H9 (cell line): ENCODE data around the gene CSNK1A1. TPM values are rescaled to one million over a fixed set of nuclear protein-coding genes. Genes with fewer than 3 reads are reported as not detected.

ENCODE experiments used
- DNase-seq: peaks from one replicate; pipeline ENCODE4 v3.0.0-alpha.2; 2017
- H2AFZ ChIP-seq: one replicate; pipeline ENCODE4 v1.6.1; 2013; ENCODE audit warnings: mild to moderate bottlenecking, low read length, control low read depth, moderate library complexity
- H2AK5ac ChIP-seq: 2 replicates; pipeline ENCODE4 v1.6.1; 2013; ENCODE audit warnings: low read length, control low read depth, mixed read lengths; ENCODE audit not compliant: insufficient read length
- H2BK120ac ChIP-seq: one replicate; pipeline ENCODE4 v1.6.1; 2013; ENCODE audit warnings: low read depth, mild to moderate bottlenecking, low read length, control low read depth, inconsistent platforms; ENCODE audit not compliant: poor library complexity, severe bottlenecking
- H2BK12ac ChIP-seq: 2 replicates; pipeline ENCODE4 v1.6.1; 2013; ENCODE audit warnings: low read length, control low read depth, mixed read lengths, low read depth; ENCODE audit not compliant: insufficient read length
- H2BK15ac ChIP-seq: 2 replicates; pipeline ENCODE4 v1.6.1; 2013; ENCODE audit warnings: low read depth, low read length, control low read depth
- H2BK20ac ChIP-seq: one replicate; pipeline ENCODE4 v1.6.1; 2013; ENCODE audit warnings: low read depth, mild to moderate bottlenecking, low read length, control low read depth, inconsistent platforms; ENCODE audit not compliant: poor library complexity, severe bottlenecking
- H2BK5ac ChIP-seq: 2 replicates; pipeline ENCODE4 v1.6.1; 2013; ENCODE audit warnings: low read length, control low read depth, mixed read lengths; ENCODE audit not compliant: insufficient read length
- H3K14ac ChIP-seq: 2 replicates; pipeline ENCODE4 v1.6.1; 2013; ENCODE audit warnings: low read length, control low read depth; ENCODE audit not compliant: insufficient read depth
- H3K18ac ChIP-seq: 2 replicates; pipeline ENCODE4 v1.6.1; 2013; ENCODE audit warnings: low read depth, mild to moderate bottlenecking, mixed read lengths, low read length, control low read depth; ENCODE audit not compliant: insufficient read length
- H3K23ac ChIP-seq: 2 replicates; pipeline ENCODE4 v1.6.1; 2013; ENCODE audit warnings: low read length, control low read depth, mixed read lengths, low read depth; ENCODE audit not compliant: insufficient read length
- H3K23me2 ChIP-seq: 2 replicates; pipeline ENCODE4 v1.6.1; 2013; ENCODE audit warnings: low read depth, mild to moderate bottlenecking, mixed read lengths, low read length, control low read depth; ENCODE audit not compliant: insufficient read length, poor library complexity, severe bottlenecking
- H3K27ac ChIP-seq: 2 replicates; pipeline ENCODE4 v1.5.1; 2013; ENCODE audit warnings: low read length, control low read depth, mixed read lengths, low read depth; ENCODE audit not compliant: insufficient read length
- H3K27me3 ChIP-seq: 2 replicates; pipeline ENCODE4 v1.6.1; 2013; ENCODE audit warnings: low read length, control low read depth, inconsistent platforms; ENCODE audit not compliant: insufficient read depth
- H3K4ac ChIP-seq: 2 replicates; pipeline ENCODE4 v1.6.1; 2013; ENCODE audit warnings: low read depth, mild to moderate bottlenecking, control low read depth, inconsistent platforms, low read length, moderate library complexity
- H3K4me1 ChIP-seq: 2 replicates; pipeline ENCODE4 v1.6.1; 2013; ENCODE audit warnings: low read length, control low read depth, inconsistent platforms; ENCODE audit not compliant: insufficient read depth
- H3K4me2 ChIP-seq: 2 replicates; pipeline ENCODE4 v1.6.1; 2013; ENCODE audit warnings: low read length, control low read depth, mixed read lengths; ENCODE audit not compliant: insufficient read length, insufficient read depth
- H3K56ac ChIP-seq: 2 replicates; pipeline ENCODE4 v1.6.1; 2013; ENCODE audit warnings: low read depth, mild to moderate bottlenecking, mixed read lengths, low read length, control low read depth; ENCODE audit not compliant: insufficient read length
- H3K79me1 ChIP-seq: 2 replicates; pipeline ENCODE4 v1.6.1; 2013; ENCODE audit warnings: low read depth, mild to moderate bottlenecking, moderate library complexity, low read length, control low read depth, inconsistent platforms; ENCODE audit not compliant: insufficient read depth, poor library complexity, severe bottlenecking
- H3K79me2 ChIP-seq: 2 replicates; pipeline ENCODE4 v1.6.1; 2013; ENCODE audit warnings: low read length, control low read depth, inconsistent platforms; ENCODE audit not compliant: insufficient read depth
- H3K9ac ChIP-seq: 2 replicates; pipeline ENCODE4 v1.6.1; 2013; ENCODE audit warnings: low read length, control low read depth, mixed read lengths; ENCODE audit not compliant: insufficient read length; ENCODE audit errors: extremely low read depth
- H3K9me3 ChIP-seq: one replicate; pipeline ENCODE4 v1.6.1; 2013; ENCODE audit warnings: low read depth, low read length, inconsistent platforms; ENCODE audit not compliant: control insufficient read depth
- H3T11ph ChIP-seq: one replicate; pipeline ENCODE4 v1.6.1; 2013; ENCODE audit warnings: mild to moderate bottlenecking, low read length, control low read depth, inconsistent platforms
- H4K20me1 ChIP-seq: one replicate; pipeline ENCODE4 v1.6.1; 2013; ENCODE audit not compliant: control insufficient read depth, insufficient read length, insufficient read depth
- H4K5ac ChIP-seq: 2 replicates; pipeline ENCODE4 v1.6.1; 2013; ENCODE audit warnings: low read depth, mild to moderate bottlenecking, mixed read lengths, low read length, control low read depth; ENCODE audit not compliant: insufficient read length
- H4K8ac ChIP-seq: replicated peaks from 2 replicates; pipeline ENCODE4 v1.6.1; 2013; ENCODE audit warnings: low read length, control low read depth, mixed read lengths, low read depth; ENCODE audit not compliant: insufficient read length
- H4K91ac ChIP-seq: 2 replicates; pipeline ENCODE4 v1.6.1; 2013; ENCODE audit warnings: low read depth, mild to moderate bottlenecking, moderate library complexity, mixed read lengths, low read length, control low read depth; ENCODE audit not compliant: insufficient read length
- H3K27ac Mint-ChIP-seq, 3 experiments: 2 replicates in 2 of 3; 3 replicates in 1 of 3; pipeline ENCODE4 v1.8.0; 2020 to 2021; ENCODE audit warnings: mixed read lengths in 3 of 3, mild to moderate bottlenecking in 1 of 3, moderate library complexity in 1 of 3
- H3K27me3 Mint-ChIP-seq: 2 replicates; pipeline ENCODE4 v1.8.0; 2021; ENCODE audit warnings: low read depth, mild to moderate bottlenecking, moderate library complexity, mixed read lengths
- H3K36me3 Mint-ChIP-seq, 3 experiments: 2 replicates in 2 of 3; 3 replicates in 1 of 3; pipeline ENCODE4 v1.8.0; 2020 to 2021; ENCODE audit warnings: low read depth in 3 of 3, mixed read lengths in 3 of 3; ENCODE audit not compliant: insufficient read depth in 1 of 3
- H3K4me1 Mint-ChIP-seq, 2 experiments: 2 replicates each; pipeline ENCODE4 v1.8.0; 2020; ENCODE audit warnings: mixed read lengths in 2 of 2
- H3K4me3 Mint-ChIP-seq, 2 experiments: 2 replicates in 1 of 2; 3 replicates in 1 of 2; pipeline ENCODE4 v1.8.0; 2020 to 2021; ENCODE audit warnings: mild to moderate bottlenecking in 2 of 2, mixed read lengths in 2 of 2, moderate library complexity in 1 of 2
- H3K9me3 Mint-ChIP-seq, 2 experiments: 2 replicates in 1 of 2; 3 replicates in 1 of 2; pipeline ENCODE4 v1.8.0; 2020; ENCODE audit warnings: mild to moderate bottlenecking in 2 of 2, mixed read lengths in 2 of 2, moderate library complexity in 1 of 2
- CTCF ChIP-seq: fragments of 200-600 bp; sonication (generic); conservative IDR thresholded peaks from 3 replicates; pipeline ENCODE4 v1.8.0; 2021; ENCODE audit warnings: antibody characterized with exemption, mild to moderate bottlenecking
- WGBS: extraction: QIAGEN DNeasy Blood & Tissue Kit; methylation state at CpG from one replicate; pipeline ENCODE4 v1.1.7; 2013; ENCODE audit warnings: missing lambda C conversion rate, low lambda C conversion rate, mixed read lengths; ENCODE audit not compliant: insufficient read length; ENCODE audit errors: extremely low coverage; 5-methylcytosine and 5-hydroxymethylcytosine counted together
- total RNA-seq: library from RNA; stranded (reverse); gene quantifications from 2 replicates; pipeline ENCODE4 v1.2.1, GENCODE V29; 2021

The CSNK1A1 gene
- total RNA-seq, 1 experiment from 2014 or later, result 310 TPM

- Histone ChIP-seq H4K8ac (no peak overlapping the region), H2AK5ac (no peak overlapping the region), H4K5ac (no peak overlapping the region), H3K23ac (no peak overlapping the region), H3T11ph (no peak overlapping the region), H3K14ac (no peak overlapping the region), H2BK20ac (no peak overlapping the region), H3K56ac (no peak overlapping the region), H4K20me1 (no peaks in the 10 kb centered on the region), H3K9ac (no peak overlapping the region), H3K27me3 (no peaks in the 10 kb centered on the region), H3K79me2 (no peaks in the 10 kb centered on the region), H2BK12ac (no peak overlapping the region), H2BK15ac (no peak overlapping the region), H3K79me1 (no peaks in the 10 kb centered on the region), H2AFZ (no peak overlapping the region), H4K91ac (no peak overlapping the region), H2BK120ac (no peak overlapping the region), H3K18ac (no peak overlapping the region), H3K4ac (no peak overlapping the region), H3K4me1 (no peaks in the 10 kb centered on the region), H3K27ac (no peak overlapping the region), H3K4me2 (no peak overlapping the region), H3K9me3 (no peaks in the 10 kb centered on the region), H3K23me2 (no peaks in the 10 kb centered on the region), H2BK5ac (no peak overlapping the region)
- Mint-ChIP-seq H3K36me3 (no peaks in the 10 kb centered on the region), H3K27me3 (peaks cover 3% of the 10 kb centered on the region; the same call in 1 of the 2 replicates), H3K4me1 (no peaks in the 10 kb centered on the region), H3K9me3 (no peaks in the 10 kb centered on the region), H3K4me3 (no peak overlapping the region), H3K27ac (no peak overlapping the region)
- whole genome bisulfite sequencing, result no CpG with 5 or more reads among the region's 1 CpG
- no peak for TF ChIP-seq CTCF
- no peak for DNase-seq
Measured at GRCh38 chr5:149588936-149589335, 37.7 kb upstream of the CSNK1A1 start.
